ENCODE data around the gene HEATR5A. TPM values are rescaled to one million over a fixed set of nuclear protein-coding genes. Genes with fewer than 3 reads are reported as not detected.

The HEATR5A gene
- polyA plus RNA-seq, 1 donor (not counting 4 experiments of a cell fraction or from before 2014, with no cell fraction given): 16.7 TPM

DNA sequence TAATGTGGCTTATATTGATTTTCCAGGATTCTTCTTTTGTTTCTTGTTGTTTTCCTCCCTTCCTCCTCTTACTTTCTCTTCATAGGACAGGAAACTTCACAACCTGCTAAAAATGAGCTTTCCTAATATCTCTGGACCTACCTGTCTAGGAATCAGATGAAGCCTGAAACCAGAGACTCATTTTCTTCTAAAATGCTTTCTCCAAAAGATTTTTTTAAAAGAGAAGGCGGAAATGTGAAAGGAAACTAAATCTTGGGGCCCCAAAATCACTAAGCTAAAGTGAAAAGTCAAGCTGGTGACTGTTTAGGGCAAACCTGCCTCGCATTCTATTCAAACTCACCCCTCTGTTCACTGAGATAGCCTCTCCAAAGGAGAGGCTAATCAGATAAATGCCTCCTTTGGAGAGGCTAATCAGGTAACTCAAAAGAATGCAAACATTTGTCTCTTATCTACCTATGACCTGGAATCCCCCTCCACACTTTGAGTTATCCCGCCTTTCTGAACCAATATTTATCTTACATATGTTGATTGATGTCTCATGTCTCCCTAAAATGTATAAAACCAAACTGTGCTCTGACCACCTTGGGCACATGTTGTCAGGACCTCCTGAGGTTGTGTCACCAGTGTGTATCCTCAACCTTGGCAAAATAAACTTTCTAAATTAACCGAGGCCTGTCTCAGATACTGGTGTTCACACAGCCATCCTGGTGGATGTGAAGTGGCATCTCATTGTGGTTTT lies 140.0 kb downstream of the HEATR5A start:
- Histone ChIP-seq H3K27me3 (ENCODE audit: control insufficient read depth, extremely low read depth, insufficient read depth, low read length) (no peaks in the 10 kb centered on the region), H4K20me1 (ENCODE audit: control insufficient read depth, extremely low read depth, insufficient read depth, low read length) (no peaks in the 10 kb centered on the region), H3K4me2 (ENCODE audit: control insufficient read depth, extremely low read depth, insufficient read depth, low read depth, low read length) (no peak overlapping the region), H3K4me3 (ENCODE audit: control insufficient read depth in 2 of 3, extremely low read depth in 1 of 3, insufficient read depth in 2 of 3, low read depth in 1 of 3, low read length in 3 of 3) (no peak overlapping the region), H2AFZ (ENCODE audit: control insufficient read depth, low read length) (no peak overlapping the region), H3K9me1 (ENCODE audit: control insufficient read depth, extremely low read depth, insufficient read depth, low read length) (no peaks in the 10 kb centered on the region), H3K4me1 (ENCODE audit: control insufficient read depth, extremely low read depth, insufficient read depth, low read length) (no peaks in the 10 kb centered on the region), H3K27ac (ENCODE audit: control insufficient read depth, insufficient read depth, low read length) (no peak overlapping the region), H3K36me3 (ENCODE audit: control insufficient read depth in 2 of 2, extremely low read depth in 1 of 2, insufficient read depth in 2 of 2, low read length in 2 of 2) (no peaks in the 10 kb centered on the region), H3K9ac (ENCODE audit: control insufficient read depth, extremely low read depth, insufficient read depth, low read length) (no peak overlapping the region), H3K9me3 (ENCODE audit: control insufficient read depth, low read depth, low read length) (peaks cover 4% of the 10 kb centered on the region), H3K79me2 (ENCODE audit: control insufficient read depth, insufficient read depth, low read length) (no peaks in the 10 kb centered on the region)
- DNase-seq (ENCODE audit: low read depth, low spot score) (no peak), FAIRE-seq (no peak)
- dilution Hi-C loops (cut with MboI; ENCODE audit: extremely low pct_ligation_motif_present, low sequenced_read_pairs): no loop called here
- no peak for TF ChIP-seq EZH2 (IDR thresholded peaks at IDR 0.05; ENCODE audit: low read length)
- TF ChIP-seq, protein P1, sequence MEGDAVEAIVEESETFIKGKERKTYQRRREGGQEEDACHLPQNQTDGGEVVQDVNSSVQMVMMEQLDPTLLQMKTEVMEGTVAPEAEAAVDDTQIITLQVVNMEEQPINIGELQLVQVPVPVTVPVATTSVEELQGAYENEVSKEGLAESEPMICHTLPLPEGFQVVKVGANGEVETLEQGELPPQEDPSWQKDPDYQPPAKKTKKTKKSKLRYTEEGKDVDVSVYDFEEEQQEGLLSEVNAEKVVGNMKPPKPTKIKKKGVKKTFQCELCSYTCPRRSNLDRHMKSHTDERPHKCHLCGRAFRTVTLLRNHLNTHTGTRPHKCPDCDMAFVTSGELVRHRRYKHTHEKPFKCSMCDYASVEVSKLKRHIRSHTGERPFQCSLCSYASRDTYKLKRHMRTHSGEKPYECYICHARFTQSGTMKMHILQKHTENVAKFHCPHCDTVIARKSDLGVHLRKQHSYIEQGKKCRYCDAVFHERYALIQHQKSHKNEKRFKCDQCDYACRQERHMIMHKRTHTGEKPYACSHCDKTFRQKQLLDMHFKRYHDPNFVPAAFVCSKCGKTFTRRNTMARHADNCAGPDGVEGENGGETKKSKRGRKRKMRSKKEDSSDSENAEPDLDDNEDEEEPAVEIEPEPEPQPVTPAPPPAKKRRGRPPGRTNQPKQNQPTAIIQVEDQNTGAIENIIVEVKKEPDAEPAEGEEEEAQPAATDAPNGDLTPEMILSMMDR (optimal IDR thresholded peaks at IDR 0.05 in 1 of 3, IDR thresholded peaks at IDR 0.05 in 1 of 3, conservative IDR thresholded peaks at IDR 0.05 in 1 of 3; ENCODE audit: extremely low read depth in 1 of 3, insufficient read depth in 2 of 3, low read length in 3 of 3): no peak

GRCh38 chr14:31278883-31279282 lies 141.5 kb downstream of the HEATR5A start:
- Histone ChIP-seq H3K4me3 (ENCODE audit: control insufficient read depth in 2 of 3, extremely low read depth in 1 of 3, insufficient read depth in 2 of 3, low read depth in 1 of 3, low read length in 3 of 3) (no peak overlapping the region), H3K9me3 (ENCODE audit: control insufficient read depth, low read depth, low read length) (peaks cover 4% of the 10 kb centered on the region), H3K9ac (ENCODE audit: control insufficient read depth, extremely low read depth, insufficient read depth, low read length) (no peak overlapping the region), H3K4me2 (ENCODE audit: control insufficient read depth, extremely low read depth, insufficient read depth, low read depth, low read length) (no peak overlapping the region), H3K9me1 (ENCODE audit: control insufficient read depth, extremely low read depth, insufficient read depth, low read length) (no peaks in the 10 kb centered on the region), H3K27ac (ENCODE audit: control insufficient read depth, insufficient read depth, low read length) (no peak overlapping the region), H2AFZ (ENCODE audit: control insufficient read depth, low read length) (no peak overlapping the region), H4K20me1 (ENCODE audit: control insufficient read depth, extremely low read depth, insufficient read depth, low read length) (no peaks in the 10 kb centered on the region), H3K27me3 (ENCODE audit: control insufficient read depth, extremely low read depth, insufficient read depth, low read length) (no peaks in the 10 kb centered on the region), H3K36me3 (ENCODE audit: control insufficient read depth in 2 of 2, extremely low read depth in 1 of 2, insufficient read depth in 2 of 2, low read length in 2 of 2) (no peaks in the 10 kb centered on the region), H3K4me1 (ENCODE audit: control insufficient read depth, extremely low read depth, insufficient read depth, low read length) (peaks cover 5% of the 10 kb centered on the region), H3K79me2 (ENCODE audit: control insufficient read depth, insufficient read depth, low read length) (no peaks in the 10 kb centered on the region)
- DNase-seq (ENCODE audit: low read depth, low spot score): no peak
- TF ChIP-seq, protein P1 (optimal IDR thresholded peaks at IDR 0.05 in 1 of 3, IDR thresholded peaks at IDR 0.05 in 1 of 3, conservative IDR thresholded peaks at IDR 0.05 in 1 of 3; ENCODE audit: extremely low read depth in 1 of 3, insufficient read depth in 2 of 3, low read length in 3 of 3): no peak
- TF ChIP-seq EZH2 (IDR thresholded peaks at IDR 0.05; ENCODE audit: low read length): no peak
- dilution Hi-C loops (cut with MboI; ENCODE audit: extremely low pct_ligation_motif_present, low sequenced_read_pairs): no loop called here
- FAIRE-seq: no peak

Measured in keratinocyte (primary cell).